OCI-LY1 (cell line): ENCODE data around the gene MEAF6.

Experiments used
- CTCF ChIP-seq: fragments of 200-600 bp; sonication (generic), shearing (Covaris generic); IDR thresholded peaks from 2 replicates; pipeline ENCODE4 v1.5.1; 2017; ENCODE audit warnings: mild to moderate bottlenecking, antibody characterized with exemption, low read length, moderate library complexity, mixed read lengths
- EZH2 ChIP-seq: fragments of 200-600 bp; sonication (generic), shearing (Covaris generic); IDR thresholded peaks from 2 replicates; pipeline ENCODE4 v1.8.0; 2017; ENCODE audit warnings: borderline replicate concordance, mixed run types, mild to moderate bottlenecking, antibody characterized with exemption, low read length, moderate library complexity, mixed read lengths

GRCh38 chr1:37545019-37545418, 30.5 kb upstream of the MEAF6 start:
- no peak for TF ChIP-seq CTCF
- no peak for TF ChIP-seq EZH2
